Measurements from ENCODE around the gene MTMR11. TPM values are rescaled to one million over a fixed set of nuclear protein-coding genes. Genes with fewer than 3 reads are reported as not detected.

Gene MTMR11
- total and polyA plus RNA-seq, 2 of the 13 experiments (the other 11 are each of a cell fraction or from before 2014, with no cell fraction given), result 0.49 to 2.8 TPM

DNA sequence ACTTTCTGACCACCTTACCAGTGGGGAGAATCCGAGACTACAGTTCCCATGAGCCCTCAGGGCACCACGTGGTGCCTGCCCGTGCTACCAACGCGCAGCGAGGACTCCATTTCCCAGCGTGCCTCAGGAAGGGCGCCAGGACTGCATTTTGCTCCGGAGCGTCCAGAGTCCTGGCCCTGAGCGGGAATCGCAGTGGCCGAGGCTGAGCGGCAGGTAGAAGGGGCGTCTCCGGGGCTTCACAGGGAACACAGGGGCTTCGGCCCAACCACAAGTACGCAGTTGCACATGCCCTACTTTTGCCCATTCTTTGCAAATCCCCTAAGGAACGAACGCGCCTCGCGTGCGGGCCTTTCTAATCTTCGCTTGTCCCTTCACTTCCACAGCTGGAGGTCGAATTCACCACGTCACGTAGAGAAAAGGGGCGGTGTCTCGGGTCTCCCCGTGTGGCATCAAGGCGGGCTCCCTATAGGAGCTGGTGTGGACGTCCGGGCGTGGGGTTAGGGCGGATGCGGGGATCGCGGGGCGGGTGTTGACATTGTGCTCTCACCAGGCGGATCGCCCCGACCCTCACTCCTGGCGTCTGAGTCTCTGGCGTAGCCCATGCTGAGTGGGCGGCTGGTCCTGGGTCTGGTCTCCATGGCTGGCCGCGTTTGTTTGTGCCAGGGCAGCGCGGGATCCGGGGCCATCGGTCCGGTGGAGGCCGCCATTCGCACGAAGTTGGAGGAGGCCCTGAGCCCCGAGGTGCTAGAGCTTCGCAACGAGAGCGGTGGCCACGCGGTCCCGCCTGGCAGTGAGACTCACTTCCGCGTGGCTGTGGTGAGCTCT, 37.0 kb downstream of the MTMR11 start, which contains the start of gene BOLA1 (continued):
- TF ChIP-seq, protein P1, sequence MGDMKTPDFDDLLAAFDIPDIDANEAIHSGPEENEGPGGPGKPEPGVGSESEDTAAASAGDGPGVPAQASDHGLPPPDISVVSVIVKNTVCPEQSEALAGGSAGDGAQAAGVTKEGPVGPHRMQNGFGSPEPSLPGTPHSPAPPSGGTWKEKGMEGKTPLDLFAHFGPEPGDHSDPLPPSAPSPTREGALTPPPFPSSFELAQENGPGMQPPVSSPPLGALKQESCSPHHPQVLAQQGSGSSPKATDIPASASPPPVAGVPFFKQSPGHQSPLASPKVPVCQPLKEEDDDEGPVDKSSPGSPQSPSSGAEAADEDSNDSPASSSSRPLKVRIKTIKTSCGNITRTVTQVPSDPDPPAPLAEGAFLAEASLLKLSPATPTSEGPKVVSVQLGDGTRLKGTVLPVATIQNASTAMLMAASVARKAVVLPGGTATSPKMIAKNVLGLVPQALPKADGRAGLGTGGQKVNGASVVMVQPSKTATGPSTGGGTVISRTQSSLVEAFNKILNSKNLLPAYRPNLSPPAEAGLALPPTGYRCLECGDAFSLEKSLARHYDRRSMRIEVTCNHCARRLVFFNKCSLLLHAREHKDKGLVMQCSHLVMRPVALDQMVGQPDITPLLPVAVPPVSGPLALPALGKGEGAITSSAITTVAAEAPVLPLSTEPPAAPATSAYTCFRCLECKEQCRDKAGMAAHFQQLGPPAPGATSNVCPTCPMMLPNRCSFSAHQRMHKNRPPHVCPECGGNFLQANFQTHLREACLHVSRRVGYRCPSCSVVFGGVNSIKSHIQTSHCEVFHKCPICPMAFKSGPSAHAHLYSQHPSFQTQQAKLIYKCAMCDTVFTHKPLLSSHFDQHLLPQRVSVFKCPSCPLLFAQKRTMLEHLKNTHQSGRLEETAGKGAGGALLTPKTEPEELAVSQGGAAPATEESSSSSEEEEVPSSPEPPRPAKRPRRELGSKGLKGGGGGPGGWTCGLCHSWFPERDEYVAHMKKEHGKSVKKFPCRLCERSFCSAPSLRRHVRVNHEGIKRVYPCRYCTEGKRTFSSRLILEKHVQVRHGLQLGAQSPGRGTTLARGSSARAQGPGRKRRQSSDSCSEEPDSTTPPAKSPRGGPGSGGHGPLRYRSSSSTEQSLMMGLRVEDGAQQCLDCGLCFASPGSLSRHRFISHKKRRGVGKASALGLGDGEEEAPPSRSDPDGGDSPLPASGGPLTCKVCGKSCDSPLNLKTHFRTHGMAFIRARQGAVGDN (CRISPR knock-in tag; IDR thresholded peaks at IDR 0.05), result peak; percentile 86
- TF ChIP-seq EHMT2 (IDR thresholded peaks at IDR 0.05; ENCODE audit: borderline replicate concordance, low read depth, low read length) (no peak), NFATC3 (CRISPR knock-in tag; IDR thresholded peaks at IDR 0.05) (no peak), ZSCAN12 (CRISPR knock-in tag; IDR thresholded peaks at IDR 0.05) (no peak), RARA (CRISPR knock-in tag; IDR thresholded peaks at IDR 0.05) (0 out of 2 replicates have a peak, but pooled peaks have one; percentile 6), ZNF773 (CRISPR knock-in tag; IDR thresholded peaks at IDR 0.05; ENCODE audit: borderline replicate concordance) (no peak), ZNF605 (CRISPR knock-in tag; IDR thresholded peaks at IDR 0.05) (peak; percentile 75; the same call in 1 of the 2 replicates)
- TF ChIP-seq, protein P2, sequence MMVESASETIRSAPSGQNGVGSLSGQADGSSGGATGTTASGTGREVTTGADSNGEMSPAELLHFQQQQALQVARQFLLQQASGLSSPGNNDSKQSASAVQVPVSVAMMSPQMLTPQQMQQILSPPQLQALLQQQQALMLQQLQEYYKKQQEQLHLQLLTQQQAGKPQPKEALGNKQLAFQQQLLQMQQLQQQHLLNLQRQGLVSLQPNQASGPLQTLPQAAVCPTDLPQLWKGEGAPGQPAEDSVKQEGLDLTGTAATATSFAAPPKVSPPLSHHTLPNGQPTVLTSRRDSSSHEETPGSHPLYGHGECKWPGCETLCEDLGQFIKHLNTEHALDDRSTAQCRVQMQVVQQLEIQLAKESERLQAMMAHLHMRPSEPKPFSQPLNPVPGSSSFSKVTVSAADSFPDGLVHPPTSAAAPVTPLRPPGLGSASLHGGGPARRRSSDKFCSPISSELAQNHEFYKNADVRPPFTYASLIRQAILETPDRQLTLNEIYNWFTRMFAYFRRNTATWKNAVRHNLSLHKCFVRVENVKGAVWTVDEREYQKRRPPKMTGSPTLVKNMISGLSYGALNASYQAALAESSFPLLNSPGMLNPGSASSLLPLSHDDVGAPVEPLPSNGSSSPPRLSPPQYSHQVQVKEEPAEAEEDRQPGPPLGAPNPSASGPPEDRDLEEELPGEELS (CRISPR knock-in tag; IDR thresholded peaks at IDR 0.05), result peak; percentile 24; the same call in 1 of the 2 replicates
- TF ChIP-seq, protein P3, sequence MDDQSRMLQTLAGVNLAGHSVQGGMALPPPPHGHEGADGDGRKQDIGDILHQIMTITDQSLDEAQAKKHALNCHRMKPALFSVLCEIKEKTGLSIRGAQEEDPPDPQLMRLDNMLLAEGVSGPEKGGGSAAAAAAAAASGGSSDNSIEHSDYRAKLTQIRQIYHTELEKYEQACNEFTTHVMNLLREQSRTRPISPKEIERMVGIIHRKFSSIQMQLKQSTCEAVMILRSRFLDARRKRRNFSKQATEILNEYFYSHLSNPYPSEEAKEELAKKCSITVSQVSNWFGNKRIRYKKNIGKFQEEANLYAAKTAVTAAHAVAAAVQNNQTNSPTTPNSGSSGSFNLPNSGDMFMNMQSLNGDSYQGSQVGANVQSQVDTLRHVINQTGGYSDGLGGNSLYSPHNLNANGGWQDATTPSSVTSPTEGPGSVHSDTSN (CRISPR knock-in tag; IDR thresholded peaks at IDR 0.05; ENCODE audit: borderline replicate concordance), result no peak
- TF ChIP-seq, protein P4, sequence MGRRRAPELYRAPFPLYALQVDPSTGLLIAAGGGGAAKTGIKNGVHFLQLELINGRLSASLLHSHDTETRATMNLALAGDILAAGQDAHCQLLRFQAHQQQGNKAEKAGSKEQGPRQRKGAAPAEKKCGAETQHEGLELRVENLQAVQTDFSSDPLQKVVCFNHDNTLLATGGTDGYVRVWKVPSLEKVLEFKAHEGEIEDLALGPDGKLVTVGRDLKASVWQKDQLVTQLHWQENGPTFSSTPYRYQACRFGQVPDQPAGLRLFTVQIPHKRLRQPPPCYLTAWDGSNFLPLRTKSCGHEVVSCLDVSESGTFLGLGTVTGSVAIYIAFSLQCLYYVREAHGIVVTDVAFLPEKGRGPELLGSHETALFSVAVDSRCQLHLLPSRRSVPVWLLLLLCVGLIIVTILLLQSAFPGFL (CRISPR knock-in tag; IDR thresholded peaks at IDR 0.05), result no peak
- TF ChIP-seq, protein P5, sequence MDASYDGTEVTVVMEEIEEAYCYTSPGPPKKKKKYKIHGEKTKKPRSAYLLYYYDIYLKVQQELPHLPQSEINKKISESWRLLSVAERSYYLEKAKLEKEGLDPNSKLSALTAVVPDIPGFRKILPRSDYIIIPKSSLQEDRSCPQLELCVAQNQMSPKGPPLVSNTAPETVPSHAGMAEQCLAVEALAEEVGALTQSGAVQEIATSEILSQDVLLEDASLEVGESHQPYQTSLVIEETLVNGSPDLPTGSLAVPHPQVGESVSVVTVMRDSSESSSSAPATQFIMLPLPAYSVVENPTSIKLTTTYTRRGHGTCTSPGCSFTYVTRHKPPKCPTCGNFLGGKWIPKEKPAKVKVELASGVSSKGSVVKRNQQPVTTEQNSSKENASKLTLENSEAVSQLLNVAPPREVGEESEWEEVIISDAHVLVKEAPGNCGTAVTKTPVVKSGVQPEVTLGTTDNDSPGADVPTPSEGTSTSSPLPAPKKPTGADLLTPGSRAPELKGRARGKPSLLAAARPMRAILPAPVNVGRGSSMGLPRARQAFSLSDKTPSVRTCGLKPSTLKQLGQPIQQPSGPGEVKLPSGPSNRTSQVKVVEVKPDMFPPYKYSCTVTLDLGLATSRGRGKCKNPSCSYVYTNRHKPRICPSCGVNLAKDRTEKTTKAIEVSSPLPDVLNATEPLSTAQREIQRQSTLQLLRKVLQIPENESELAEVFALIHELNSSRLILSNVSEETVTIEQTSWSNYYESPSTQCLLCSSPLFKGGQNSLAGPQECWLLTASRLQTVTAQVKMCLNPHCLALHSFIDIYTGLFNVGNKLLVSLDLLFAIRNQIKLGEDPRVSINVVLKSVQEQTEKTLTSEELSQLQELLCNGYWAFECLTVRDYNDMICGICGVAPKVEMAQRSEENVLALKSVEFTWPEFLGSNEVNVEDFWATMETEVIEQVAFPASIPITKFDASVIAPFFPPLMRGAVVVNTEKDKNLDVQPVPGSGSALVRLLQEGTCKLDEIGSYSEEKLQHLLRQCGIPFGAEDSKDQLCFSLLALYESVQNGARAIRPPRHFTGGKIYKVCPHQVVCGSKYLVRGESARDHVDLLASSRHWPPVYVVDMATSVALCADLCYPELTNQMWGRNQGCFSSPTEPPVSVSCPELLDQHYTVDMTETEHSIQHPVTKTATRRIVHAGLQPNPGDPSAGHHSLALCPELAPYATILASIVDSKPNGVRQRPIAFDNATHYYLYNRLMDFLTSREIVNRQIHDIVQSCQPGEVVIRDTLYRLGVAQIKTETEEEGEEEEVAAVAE (CRISPR knock-in tag; IDR thresholded peaks at IDR 0.05; ENCODE audit: borderline replicate concordance), result 0 out of 2 replicates have a peak, but pooled peaks have one; percentile 39
